ENCODE data around the gene TMEM53. TPM values are rescaled to one million over a fixed set of nuclear protein-coding genes. Genes with fewer than 3 reads are reported as not detected.

Gene TMEM53
- total and polyA plus RNA-seq, 2 of the 8 experiments (the other 6 are each of a cell fraction or from before 2014, with no cell fraction given) = 6.7 to 27.9 TPM

- no peaks in the 10 kb centered on the region for H3K4me1 ChIP-seq (replicated peaks in 1 of 4; ENCODE audit: control insufficient read depth in 3 of 4, insufficient read depth in 4 of 4, low read length in 3 of 4)
- H3K36me3 ChIP-seq (ENCODE audit: control insufficient read depth in 2 of 4, insufficient read depth in 4 of 4, low read length in 3 of 4) = peaks cover 19 to 73% (median 49%) of the 10 kb centered on the region in 4 experiments
- no peak overlapping the region for H3K9ac ChIP-seq (replicated peaks in 1 of 4; ENCODE audit: extremely low read depth in 1 of 4, low read depth in 3 of 4, low read length in 3 of 4)
- H3K9me3 ChIP-seq (ENCODE audit: insufficient read depth in 2 of 2, low read depth in 1 of 2, low read length in 1 of 2) = no peaks in the 10 kb centered on the region
- no peak overlapping the region for H2BK15ac ChIP-seq (ENCODE audit: low read length)
- H3K27me3 ChIP-seq (replicated peaks in 1 of 4; ENCODE audit: control insufficient read depth in 3 of 4, extremely low read depth in 1 of 4, insufficient read depth in 3 of 4, low read length in 3 of 4) = no peaks in the 10 kb centered on the region
- H3K4ac ChIP-seq (replicated peaks; ENCODE audit: insufficient read length, low read depth, low read length) = no peak overlapping the region
- no peaks in the 10 kb centered on the region for H3K79me2 ChIP-seq (ENCODE audit: control insufficient read depth in 1 of 2, insufficient read depth in 2 of 2, low read length in 2 of 2)
- no peak overlapping the region for H2BK20ac ChIP-seq (ENCODE audit: low read length)
- no peak overlapping the region for H3K4me2 ChIP-seq (ENCODE audit: insufficient read depth in 1 of 2, low read depth in 2 of 2, low read length in 2 of 2)
- H2BK5ac ChIP-seq (ENCODE audit: low read depth, low read length) = no peak overlapping the region
- no peak overlapping the region for H3K23ac ChIP-seq (ENCODE audit: insufficient read length)
- H3K27ac ChIP-seq (ENCODE audit: low read depth, low read length) = no peak overlapping the region
- no peak overlapping the region for H4K5ac ChIP-seq (ENCODE audit: insufficient read length, low read depth, low read length)
- POLR2A ChIA-PET (ENCODE audit: partially characterized antibody) = interaction anchor here (0.6 to 30.8 kb wide), 4 partner anchors 2 to 135 kb away, joined by 3 to 633 read pairs (median 318); no protein-coding TSS in a partner anchor
- no peak overlapping the region for H3K14ac ChIP-seq (ENCODE audit: insufficient read length)
- H4K91ac ChIP-seq (replicated peaks; ENCODE audit: insufficient read length, low read length) = no peak overlapping the region
- peaks cover 13% of the 10 kb centered on the region for H3K79me1 ChIP-seq (ENCODE audit: low read depth, low read length)
- H2AFZ ChIP-seq (ENCODE audit: low read length) = no peak overlapping the region
- no peak overlapping the region for H4K8ac ChIP-seq (ENCODE audit: extremely low read depth, insufficient read depth, low read length)
- 0 out of 3 replicates have a peak, but pooled peaks of 1 of the 2 experiments have one; percentile 8 for TF ChIP-seq POLR2A (IDR thresholded peaks at IDR 0.05; ENCODE audit: control extremely low read depth in 1 of 2, low read depth in 2 of 2, low read length in 2 of 2)
- no peak for TF ChIP-seq KDM1A (IDR thresholded peaks at IDR 0.05; ENCODE audit: borderline replicate concordance, low read length)
- no peak for TF ChIP-seq EGR1 (IDR thresholded peaks at IDR 0.05; ENCODE audit: borderline replicate concordance, low read depth, low read length)
- TF ChIP-seq CHD2 (IDR thresholded peaks at IDR 0.05; ENCODE audit: low read length) = no peak
- H3K23me2 ChIP-seq (ENCODE audit: low read depth, low read length) = no peaks in the 10 kb centered on the region
- DNase-seq (ENCODE audit: low read depth in 1 of 2, low spot score in 2 of 2) (no peak), FAIRE-seq (no peak)
- H4K20me1 ChIP-seq (replicated peaks in 1 of 2; ENCODE audit: control insufficient read depth in 1 of 2, insufficient read depth in 2 of 2, low read length in 2 of 2) = peaks cover 8 to 18% of the 10 kb centered on the region in 2 experiments
- no peak overlapping the region for H3K56ac ChIP-seq (replicated peaks; ENCODE audit: insufficient read length, low read depth, low read length)
- no peak overlapping the region for H3K4me3 ChIP-seq (ENCODE audit: extremely low read depth in 1 of 4, insufficient read depth in 2 of 4, low read depth in 3 of 4, low read length in 4 of 4)
- H2BK120ac ChIP-seq (replicated peaks; ENCODE audit: low read depth, low read length) = no peak overlapping the region
- WGBS, 2 experiments (ENCODE audit: extremely low coverage in 1 of 2, insufficient coverage in 1 of 2, insufficient read length in 1 of 2, insufficient replicate concordance in 2 of 2, low coverage in 1 of 2, low lambda C conversion rate in 2 of 2, missing lambda C conversion rate in 1 of 2) = 97% methylated on average over 9 of the region's 9 CpGs; no CpG with 5 or more reads in 1 of the 2 experiments
- no peak overlapping the region for H2AK5ac ChIP-seq (ENCODE audit: low read depth, low read length)
- no peak overlapping the region for H2BK12ac ChIP-seq (ENCODE audit: low read depth, low read length)
- CTCF ChIA-PET (ENCODE audit: partially characterized antibody) = interaction anchor here (0.6 to 15.0 kb wide), 6 partner anchors 6 to 153 kb away, joined by 3 to 197 read pairs (median 11); no protein-coding TSS in a partner anchor
- no peak overlapping the region for H3K18ac ChIP-seq (ENCODE audit: extremely low read depth, low read length)
These were observed 30.5 kb downstream of the TMEM53 start for GRCh38 chr1:44643721-44644334.

Data from H1 (cell line).